Neural cell (in vitro differentiated cells): ENCODE results near the gene TNFRSF8. TPM values are rescaled to one million over a fixed set of nuclear protein-coding genes. Genes with fewer than 3 reads are reported as not detected.

Experiments
- H2AFZ ChIP-seq: fragments of 200-600, 300-800 bp; sonication (generic), shearing (Covaris generic); 2 replicates; pipeline ENCODE4 v1.6.0; 2014; ENCODE audit warnings: low read depth, mild to moderate bottlenecking, antibody characterized with exemption, low read length, moderate library complexity
- H3F3A ChIP-seq: fragments of 200-600 bp; shearing (Covaris generic); 2 replicates; pipeline ENCODE4 v1.6.1; 2016; ENCODE audit warnings: mild to moderate bottlenecking, moderate library complexity, mixed read lengths, antibody characterized with exemption, low read length; ENCODE audit not compliant: insufficient read depth, poor library complexity, severe bottlenecking
- H3K27ac ChIP-seq: fragments of 200-600, 300-800 bp; sonication (generic), shearing (Covaris generic); 2 replicates; pipeline ENCODE4 v1.5.1; 2014; ENCODE audit warnings: mild to moderate bottlenecking, low read length, moderate library complexity
- H3K27me3 ChIP-seq: fragments of 300-800, 200-600 bp; sonication (generic), shearing (Covaris generic); 2 replicates; pipeline ENCODE4 v1.6.0; 2014; ENCODE audit warnings: mild to moderate bottlenecking, low read depth, low read length, moderate library complexity; ENCODE audit not compliant: insufficient read depth
- H3K36me3 ChIP-seq: fragments of 300-800, 200-600 bp; sonication (generic), shearing (Covaris generic); 2 replicates; pipeline ENCODE4 v1.5.1; 2014; ENCODE audit warnings: mild to moderate bottlenecking, antibody characterized with exemption, low read length, moderate library complexity; ENCODE audit not compliant: insufficient read depth
- H3K4me2 ChIP-seq: fragments of 300-800, 200-600 bp; sonication (generic), shearing (Covaris generic); 2 replicates; pipeline ENCODE4 v1.6.0; 2014; ENCODE audit warnings: mild to moderate bottlenecking, low read length
- H3K4me3 ChIP-seq: fragments of 300-800, 200-600 bp; sonication (generic), shearing (Covaris generic); 2 replicates; pipeline ENCODE4 v1.5.1; 2014; ENCODE audit warnings: mild to moderate bottlenecking, low read length, moderate library complexity
- H3K79me2 ChIP-seq: fragments of 200-600 bp; shearing (Covaris generic); replicated peaks from 2 replicates; pipeline ENCODE4 v1.6.0; 2014; ENCODE audit warnings: mild to moderate bottlenecking, low read length, moderate library complexity; ENCODE audit not compliant: insufficient read depth
- H3K9ac ChIP-seq: fragments of 300-800, 200-600 bp; sonication (generic), shearing (Covaris generic); 2 replicates; pipeline ENCODE4 v1.6.1; 2016; ENCODE audit warnings: mild to moderate bottlenecking, low read length, mixed read lengths
- H3K9me2 ChIP-seq: fragments of 200-600 bp; shearing (Covaris generic); 2 replicates; pipeline ENCODE4 v1.6.1; 2016; ENCODE audit warnings: mild to moderate bottlenecking, low read length, mixed read lengths; ENCODE audit not compliant: insufficient read depth
- H3K9me3 ChIP-seq: fragments of 200-600, 300-800 bp; sonication (generic), shearing (Covaris generic); 2 replicates; pipeline ENCODE4 v1.6.1; 2016; ENCODE audit warnings: mild to moderate bottlenecking, mixed run types, low read length, moderate library complexity, mixed read lengths
- H4K20me1 ChIP-seq: fragments of 200-600 bp; shearing (Covaris generic); 2 replicates; pipeline ENCODE4 v1.6.1; 2016; ENCODE audit warnings: mild to moderate bottlenecking, mixed run types; ENCODE audit not compliant: insufficient read depth
- EP300 ChIP-seq: fragments of 450-650 bp; conservative IDR thresholded peaks from 2 replicates; pipeline ENCODE4 v1.6.1; 2014; ENCODE audit warnings: antibody characterized with exemption, mild to moderate bottlenecking, moderate library complexity; ENCODE audit not compliant: poor library complexity, severe bottlenecking
- EZH2 ChIP-seq: fragments of 200-600, 300-800 bp; shearing (Covaris generic), sonication (generic); IDR thresholded peaks from 2 replicates; pipeline ENCODE4 v1.6.1; 2014; ENCODE audit warnings: antibody characterized with exemption, low read length, borderline replicate concordance, mild to moderate bottlenecking; ENCODE audit not compliant: insufficient read depth, poor library complexity, severe bottlenecking
- MXI1 ChIP-seq: fragments of 450-650 bp; conservative IDR thresholded peaks from 2 replicates; pipeline ENCODE4 v1.6.1; 2014; ENCODE audit warnings: antibody characterized with exemption, mild to moderate bottlenecking; ENCODE audit not compliant: poor library complexity, severe bottlenecking
- POLR2AphosphoS5 ChIP-seq: IDR thresholded peaks from 2 replicates; pipeline ENCODE4 v1.6.1; 2012
- RAD21 ChIP-seq: fragments of 450-650 bp; conservative IDR thresholded peaks from 2 replicates; pipeline ENCODE4 v1.6.1; 2014; ENCODE audit warnings: antibody characterized with exemption, mild to moderate bottlenecking, moderate library complexity
- REST ChIP-seq: IDR thresholded peaks from 2 replicates; pipeline ENCODE4 v1.6.1; 2012; ENCODE audit warnings: borderline replicate concordance
- SMC3 ChIP-seq: fragments of 450-650 bp; conservative IDR thresholded peaks from 2 replicates; pipeline ENCODE4 v1.6.1; 2014; ENCODE audit warnings: antibody characterized with exemption, mild to moderate bottlenecking, moderate library complexity; ENCODE audit not compliant: poor library complexity
- TAF1 ChIP-seq: IDR thresholded peaks from 2 replicates; pipeline ENCODE4 v1.6.1; 2012; ENCODE audit warnings: low read depth
- polyA plus RNA-seq: library from polyadenylated mRNA; depleted of rRNA; stranded (reverse); fragments of >200 nt; gene quantifications from 2 replicates; pipeline ENCODE4 v1.2.3, GENCODE V29; 2014
- TF ChIP-seq, protein P1 (sequence below): fragments of 450-650 bp; IDR thresholded peaks from 2 replicates; pipeline ENCODE4 v1.5.1; 2014; ENCODE audit warnings: antibody characterized with exemption, mild to moderate bottlenecking, moderate library complexity; ENCODE audit not compliant: poor library complexity, severe bottlenecking

Gene TNFRSF8
- polyA plus RNA-seq, 1 donor from 2014 or later = not detected

DNA sequence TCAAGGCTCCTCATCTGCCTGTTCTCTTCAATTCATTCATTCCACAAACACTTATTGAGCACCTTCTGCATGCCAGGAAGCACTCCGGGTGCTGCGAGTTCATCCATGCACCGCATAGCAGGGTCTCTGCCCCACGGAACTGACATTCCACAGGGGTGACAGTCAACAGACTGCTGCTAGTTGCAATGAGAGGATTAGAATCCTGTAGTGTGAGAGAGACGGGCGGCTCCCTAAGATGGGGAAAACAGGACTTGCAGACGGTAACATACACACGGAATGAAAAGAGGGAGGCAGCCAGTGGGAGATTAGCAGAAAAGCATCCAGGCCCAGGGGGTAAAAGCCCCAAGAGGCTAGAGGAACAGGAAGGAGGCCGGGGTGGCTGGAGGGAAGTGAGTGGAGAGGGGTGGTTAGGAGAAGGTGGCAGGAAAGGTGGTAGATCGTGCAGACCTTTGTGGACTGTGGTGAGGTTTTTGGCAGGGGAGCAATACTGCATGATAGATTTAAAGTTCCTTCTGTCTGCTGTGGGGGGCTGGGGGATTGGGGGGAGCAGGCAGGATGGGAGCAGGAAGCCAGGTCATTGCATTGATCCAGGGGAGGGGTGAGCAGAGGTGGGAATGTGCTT is 6.6 kb downstream of the TNFRSF8 start:
- H3K27me3 ChIP-seq = peaks cover 11% of the 10 kb centered on the region
- no peak overlapping the region for H3K9ac ChIP-seq
- no peak overlapping the region for H3K27ac ChIP-seq
- TF ChIP-seq MXI1 (no peak), REST (no peak), RAD21 (no peak), SMC3 (no peak), TAF1 (no peak), POLR2AphosphoS5 (no peak), EZH2 (no peak)
- no peaks in the 10 kb centered on the region for H4K20me1 ChIP-seq
- no peaks in the 10 kb centered on the region for H3F3A ChIP-seq
- no peak overlapping the region for H2AFZ ChIP-seq
- no peak overlapping the region for H3K4me3 ChIP-seq
- no peaks in the 10 kb centered on the region for H3K36me3 ChIP-seq
- H3K9me2 ChIP-seq = no peaks in the 10 kb centered on the region
- no peak overlapping the region for H3K4me2 ChIP-seq
- H3K9me3 ChIP-seq = no peaks in the 10 kb centered on the region
- H3K79me2 ChIP-seq = no peaks in the 10 kb centered on the region

DNA sequence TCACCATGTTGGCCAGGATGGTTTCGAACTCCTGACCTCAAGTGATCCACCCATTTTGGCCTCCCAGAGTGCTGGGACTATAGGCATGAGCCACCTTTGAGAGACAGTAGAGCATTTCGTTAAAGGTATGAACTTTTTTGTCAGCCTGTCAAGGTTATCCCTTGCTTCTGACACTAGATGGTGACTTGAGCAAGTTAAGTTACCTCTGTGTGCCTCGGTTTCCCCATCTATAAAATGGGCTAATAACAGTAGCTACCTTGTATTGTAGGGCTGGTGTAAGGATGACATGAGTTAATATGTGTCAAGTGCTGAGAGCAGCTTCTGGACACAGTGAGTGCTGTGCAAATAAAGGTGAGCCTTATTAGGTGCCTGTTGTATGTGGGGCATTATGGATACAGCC is 8.8 kb downstream of the TNFRSF8 start:
- H3K9me2 ChIP-seq = no peaks in the 10 kb centered on the region
- no peak overlapping the region for H3K4me2 ChIP-seq
- no peak overlapping the region for H2AFZ ChIP-seq
- no peak for TF ChIP-seq TAF1
- no peak for TF ChIP-seq MXI1
- TF ChIP-seq REST = no peak
- TF ChIP-seq EZH2 = no peak
- TF ChIP-seq SMC3 = no peak
- TF ChIP-seq POLR2AphosphoS5 = no peak
- TF ChIP-seq RAD21 = no peak
- TF ChIP-seq EP300 = no peak
- TF ChIP-seq, protein P1, sequence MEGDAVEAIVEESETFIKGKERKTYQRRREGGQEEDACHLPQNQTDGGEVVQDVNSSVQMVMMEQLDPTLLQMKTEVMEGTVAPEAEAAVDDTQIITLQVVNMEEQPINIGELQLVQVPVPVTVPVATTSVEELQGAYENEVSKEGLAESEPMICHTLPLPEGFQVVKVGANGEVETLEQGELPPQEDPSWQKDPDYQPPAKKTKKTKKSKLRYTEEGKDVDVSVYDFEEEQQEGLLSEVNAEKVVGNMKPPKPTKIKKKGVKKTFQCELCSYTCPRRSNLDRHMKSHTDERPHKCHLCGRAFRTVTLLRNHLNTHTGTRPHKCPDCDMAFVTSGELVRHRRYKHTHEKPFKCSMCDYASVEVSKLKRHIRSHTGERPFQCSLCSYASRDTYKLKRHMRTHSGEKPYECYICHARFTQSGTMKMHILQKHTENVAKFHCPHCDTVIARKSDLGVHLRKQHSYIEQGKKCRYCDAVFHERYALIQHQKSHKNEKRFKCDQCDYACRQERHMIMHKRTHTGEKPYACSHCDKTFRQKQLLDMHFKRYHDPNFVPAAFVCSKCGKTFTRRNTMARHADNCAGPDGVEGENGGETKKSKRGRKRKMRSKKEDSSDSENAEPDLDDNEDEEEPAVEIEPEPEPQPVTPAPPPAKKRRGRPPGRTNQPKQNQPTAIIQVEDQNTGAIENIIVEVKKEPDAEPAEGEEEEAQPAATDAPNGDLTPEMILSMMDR = no peak
- H3K27me3 ChIP-seq = no peaks in the 10 kb centered on the region
- H3F3A ChIP-seq = no peaks in the 10 kb centered on the region
- H3K27ac ChIP-seq = no peak overlapping the region
- no peaks in the 10 kb centered on the region for H3K79me2 ChIP-seq
- H3K9ac ChIP-seq = no peak overlapping the region
- H3K9me3 ChIP-seq = no peaks in the 10 kb centered on the region
- H3K4me3 ChIP-seq = no peak overlapping the region
- no peaks in the 10 kb centered on the region for H4K20me1 ChIP-seq
- no peaks in the 10 kb centered on the region for H3K36me3 ChIP-seq
